Naive thymus-derived CD8-positive, alpha-beta T cell (primary cell): ENCODE results near the gene CARNS1. TPM values are rescaled to one million over a fixed set of nuclear protein-coding genes. Genes with fewer than 3 reads are reported as not detected.

ENCODE experiments used
- ATAC-seq, 2 donors: fragments of 150-1000 bp; cut with Tn5 transposase in 1 of 2; sonication (Bioruptor Pico), chemical (Tn5 transposase) in 1 of 2; 1 replicate in 1 of 2; 2 replicates in 1 of 2; pipeline ENCODE4 v1.10.0; 2021; ENCODE audit warnings: mild to moderate bottlenecking in 2 of 2, moderate library complexity in 2 of 2
- POLR2A ChIA-PET: fragments of 350-600 bp; sonication (Branson Sonifier 250); formaldehyde crosslinking; loops from one replicate; lab custom pipeline; 2021; ENCODE audit warnings: antibody characterized with exemption; lab: Charles Lee
- DNase-seq, 10 donors: peaks; one replicate each; pipeline versions ENCODE4 v3.0.0 to v3.0.0-alpha.2; 2020 to 2022
- H3K27ac Mint-ChIP-seq, 10 donors: one replicate each; pipeline ENCODE4 v1.8.0; 2020 to 2022; ENCODE audit warnings: mild to moderate bottlenecking in 10 of 10, mixed read lengths in 10 of 10, moderate library complexity in 4 of 10, inconsistent platforms in 1 of 10
- H3K27me3 Mint-ChIP-seq, 5 donors: one replicate each; pipeline ENCODE4 v1.8.0; 2021 to 2022; ENCODE audit warnings: mixed read lengths in 5 of 5
- H3K36me3 Mint-ChIP-seq, 3 donors: one replicate each; pipeline ENCODE4 v1.8.0; 2020 to 2022; ENCODE audit warnings: mixed read lengths in 3 of 3, mild to moderate bottlenecking in 2 of 3, inconsistent platforms in 1 of 3
- H3K4me1 Mint-ChIP-seq, 4 donors: one replicate each; pipeline ENCODE4 v1.8.0; 2021 to 2022; ENCODE audit warnings: mixed read lengths in 4 of 4
- H3K4me3 Mint-ChIP-seq, 10 donors: one replicate each; pipeline ENCODE4 v1.8.0; 2020 to 2022; ENCODE audit warnings: mild to moderate bottlenecking in 10 of 10, mixed read lengths in 10 of 10, moderate library complexity in 6 of 10, inconsistent platforms in 1 of 10
- H3K9me3 Mint-ChIP-seq, 9 donors: one replicate each; pipeline ENCODE4 v1.8.0; 2020 to 2022; ENCODE audit warnings: mixed read lengths in 9 of 9, mild to moderate bottlenecking in 3 of 9, inconsistent platforms in 1 of 9, moderate library complexity in 1 of 9
- polyA plus RNA-seq, 3 donors: library from polyadenylated mRNA; unstranded; fragments of 300-500 nt; fragmentation: Illumina TruSeq; gene quantifications; one replicate each; pipeline ENCODE4 v1.2.3, GENCODE V29; 2021
- total RNA-seq, 8 experiments: library from RNA in 2 of 8; stranded (reverse) in 2 of 8; gene quantifications; one replicate each; pipeline ENCODE4 v1.2.3 and lab custom pipeline; 2021 to 2026

CARNS1 gene
- total and polyA plus RNA-seq, 5 experiments from 2014 or later = 2.2 to 21.2 (median 3.7) TPM

DNA sequence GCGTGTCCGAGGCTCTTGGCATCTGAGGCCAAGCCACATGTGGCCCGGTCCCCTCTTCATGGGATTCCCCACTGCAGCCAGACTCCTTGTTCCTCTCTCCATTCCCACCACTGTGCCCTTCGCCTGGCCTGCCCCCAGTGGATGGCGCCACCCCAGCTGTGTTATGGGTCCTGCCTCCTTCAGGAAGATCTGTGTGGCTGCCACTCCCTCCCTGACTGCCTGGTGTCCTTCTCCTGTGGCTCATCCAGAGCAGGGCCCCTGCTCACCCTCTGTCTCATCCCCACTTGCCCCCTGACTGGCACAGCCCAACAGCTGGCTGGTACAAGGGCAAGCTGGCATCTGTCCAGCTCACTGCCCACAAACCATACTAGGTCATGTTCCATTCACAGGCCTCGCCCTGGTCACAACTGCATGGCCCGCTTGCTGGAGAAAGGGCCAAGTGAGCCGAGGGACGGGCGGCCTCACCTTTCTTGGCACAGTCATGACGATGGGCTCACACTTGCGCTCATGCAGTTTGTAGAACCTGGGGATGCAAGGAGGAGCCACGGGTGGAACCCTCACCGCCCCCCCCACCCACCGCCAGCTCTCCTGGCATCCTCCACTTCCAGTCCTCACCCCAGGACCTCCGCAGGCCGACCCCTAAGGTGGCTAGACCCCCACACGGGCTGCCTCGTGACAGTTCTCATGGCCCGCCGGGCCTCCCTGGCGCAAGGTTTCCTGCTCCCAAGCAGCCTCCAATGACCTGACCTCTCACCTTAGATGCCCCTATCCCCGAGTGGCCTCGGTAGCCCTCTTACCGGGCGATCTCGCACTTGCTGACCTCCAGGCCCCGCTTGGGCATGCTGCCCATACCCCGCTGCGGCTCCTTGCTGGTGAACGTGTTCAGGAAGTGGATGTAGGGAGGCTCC is 24.1 kb downstream of the CARNS1 start:
- POLR2A ChIA-PET = interaction anchor here (0.9 to 31.8 kb wide), 8 partner anchors 17 to 136 kb away, joined by 3 to 2390 read pairs (median 79); partner anchors contain the start of genes AIP, CABP4, CARNS1 and CDK2AP2
- Mint-ChIP-seq H3K4me1 (peaks cover 31 to 79% (median 68%) of the 10 kb centered on the region in 4 donors), H3K36me3 (peaks cover 0 to 18% (median 4%) of the 10 kb centered on the region in 3 donors), H3K9me3 (no peaks in the 10 kb centered on the region), H3K4me3 (peak overlapping the region; percentile 82 to 100 (median 96)), H3K27me3 (no peaks in the 10 kb centered on the region), H3K27ac (peak overlapping the region; percentile 91 to 97 (median 94))
- ATAC-seq = no peak
- peak in 4 of 10 donors; percentile 22 to 35 (median 27) for DNase-seq

DNA sequence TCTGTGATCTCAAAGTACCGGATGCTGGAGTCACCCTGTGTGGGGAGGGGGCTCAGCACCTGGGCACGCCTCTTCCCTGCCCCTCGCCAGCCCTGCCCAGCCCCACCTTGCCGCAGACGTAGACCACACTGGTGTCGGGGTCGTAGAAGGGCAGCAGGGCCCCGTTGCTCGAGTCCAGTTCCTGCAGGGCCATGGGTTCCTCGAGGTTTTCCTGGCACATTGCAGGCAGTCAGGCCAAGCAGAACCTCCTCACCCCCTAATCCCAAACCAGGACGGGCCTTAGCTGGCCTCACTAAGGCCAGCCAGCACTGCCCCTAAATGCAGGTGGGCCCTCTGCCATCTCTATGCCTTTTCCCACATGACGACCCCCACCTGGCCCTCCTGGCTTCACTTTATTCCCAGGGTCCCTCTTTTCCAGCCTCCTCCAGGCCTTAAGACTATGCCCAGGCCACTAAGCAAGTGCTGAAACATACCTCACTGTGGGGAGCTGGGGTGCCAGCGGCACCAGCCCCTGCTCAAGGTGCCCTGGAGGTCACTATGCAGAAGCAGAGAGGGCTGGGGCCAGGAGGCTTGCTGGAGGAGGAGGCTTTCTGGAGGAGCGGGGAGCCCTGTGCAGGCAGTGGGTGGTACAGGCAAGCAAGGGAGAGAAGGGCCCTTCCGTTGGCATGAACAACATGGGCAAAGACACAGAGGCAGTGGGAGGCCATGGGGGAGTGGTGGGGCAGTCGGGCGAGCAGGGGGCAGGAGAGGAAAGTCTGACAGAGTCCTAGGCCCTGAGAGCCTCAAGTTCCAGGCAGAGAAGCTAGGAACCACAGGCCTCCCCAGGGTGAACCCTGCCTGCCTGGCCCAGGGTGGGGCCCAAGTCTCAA is 25.0 kb downstream of the CARNS1 start:
- peaks cover 0 to 10% (median 4%) of the 10 kb centered on the region in 3 donors for H3K36me3 Mint-ChIP-seq
- peak overlapping the region; percentile 91 to 97 (median 94) for H3K27ac Mint-ChIP-seq
- POLR2A ChIA-PET = interaction anchor here (0.9 to 31.8 kb wide), 8 partner anchors 8 to 90 kb away, joined by 3 to 2390 read pairs (median 10); partner anchors contain the start of genes AIP, CABP4, CARNS1 and CORO1B
- no peaks in the 10 kb centered on the region for H3K27me3 Mint-ChIP-seq
- ATAC-seq = no peak
- H3K4me1 Mint-ChIP-seq = peaks cover 35 to 81% (median 70%) of the 10 kb centered on the region in 4 donors
- peak overlapping the region; percentile 79 to 100 (median 96) for H3K4me3 Mint-ChIP-seq
- H3K9me3 Mint-ChIP-seq = no peaks in the 10 kb centered on the region
- DNase-seq = peak in 3 of 10 donors; percentile 21 to 32 (median 27)

DNA sequence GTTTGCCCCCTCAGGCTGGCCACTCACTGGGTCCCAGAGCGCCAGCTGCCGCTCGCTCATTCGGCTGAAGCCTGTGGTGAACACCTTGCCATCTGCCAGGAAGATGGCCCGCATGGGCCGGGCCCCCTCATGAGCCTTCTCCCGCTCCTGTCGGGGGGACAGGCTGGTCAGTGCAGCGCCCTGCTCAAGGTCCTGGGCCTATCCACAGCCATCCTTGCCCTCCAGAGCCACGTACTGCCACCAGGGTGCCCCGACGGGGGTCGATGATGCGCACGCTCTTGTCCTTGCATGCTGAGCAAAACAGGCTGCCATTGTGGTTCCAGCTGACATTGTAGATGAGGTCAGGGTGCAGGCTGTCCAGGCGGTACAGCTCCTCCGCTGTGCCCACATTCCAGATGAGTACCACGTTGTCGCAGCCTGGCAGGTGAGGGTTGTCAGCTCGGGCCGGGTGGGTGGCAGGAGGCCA is 25.7 kb downstream of the CARNS1 start:
- Mint-ChIP-seq H3K27ac (peak overlapping the region; percentile 74 to 97 (median 94)), H3K4me1 (peaks cover 39 to 81% (median 73%) of the 10 kb centered on the region in 4 donors), H3K36me3 (peaks cover 0 to 9% (median 4%) of the 10 kb centered on the region in 3 donors), H3K4me3 (peak overlapping the region in 9 of 10 donors; percentile 16 to 96 (median 49)), H3K27me3 (no peaks in the 10 kb centered on the region), H3K9me3 (no peaks in the 10 kb centered on the region)
- POLR2A ChIA-PET = interaction anchor here (0.9 to 31.8 kb wide), 8 partner anchors 9 to 91 kb away, joined by 3 to 2390 read pairs (median 10); partner anchors contain the start of genes AIP, CABP4, CARNS1 and CORO1B
- peak in 2 of 10 donors; percentile 37 to 42 for DNase-seq
- ATAC-seq = no peak

DNA sequence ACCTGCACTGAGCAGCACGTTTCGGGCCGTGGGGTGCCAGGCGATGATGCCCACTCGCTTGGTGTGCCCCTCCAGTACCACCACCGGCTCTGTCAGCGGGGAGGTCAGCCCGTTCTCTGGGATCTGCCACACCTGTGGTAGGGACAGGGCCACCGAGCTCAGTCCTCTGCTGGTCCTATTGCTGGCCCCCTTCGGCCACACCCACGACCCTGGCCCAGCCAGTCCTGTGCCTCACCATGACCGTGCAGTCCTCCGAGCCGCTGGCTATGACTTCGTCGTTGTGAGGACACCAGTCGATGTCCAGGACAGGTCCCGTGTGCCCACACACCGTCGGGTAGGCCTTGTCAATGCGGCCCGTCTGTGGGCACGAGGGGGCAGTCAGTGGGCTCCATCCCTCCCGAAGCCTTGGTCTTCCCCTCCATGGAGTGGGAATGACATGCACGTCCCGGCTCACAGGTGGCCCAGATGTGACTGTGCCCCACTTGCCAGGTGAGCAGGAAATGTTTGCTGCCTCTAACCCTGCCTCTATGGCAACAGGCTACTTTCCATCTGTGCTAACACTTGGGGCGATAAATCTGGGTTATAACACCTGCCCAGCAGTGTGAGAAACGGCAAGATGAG is 26.4 kb downstream of the CARNS1 start:
- Mint-ChIP-seq H3K27me3 (no peaks in the 10 kb centered on the region), H3K36me3 (peaks cover 0 to 3% (median 0%) of the 10 kb centered on the region in 3 donors), H3K27ac (peak overlapping the region; percentile 90 to 97 (median 92)), H3K9me3 (no peaks in the 10 kb centered on the region), H3K4me3 (peak overlapping the region; percentile 50 to 96 (median 68)), H3K4me1 (peaks cover 38 to 81% (median 74%) of the 10 kb centered on the region in 4 donors)
- POLR2A ChIA-PET = interaction anchor here (0.9 to 31.8 kb wide), 8 partner anchors 10 to 92 kb away, joined by 3 to 2390 read pairs (median 10); partner anchors contain the start of genes AIP, CABP4, CARNS1 and CORO1B
- peak; percentile 5 to 38 for ATAC-seq
- DNase-seq = peak in 2 of 10 donors; percentile 57 to 63

DNA sequence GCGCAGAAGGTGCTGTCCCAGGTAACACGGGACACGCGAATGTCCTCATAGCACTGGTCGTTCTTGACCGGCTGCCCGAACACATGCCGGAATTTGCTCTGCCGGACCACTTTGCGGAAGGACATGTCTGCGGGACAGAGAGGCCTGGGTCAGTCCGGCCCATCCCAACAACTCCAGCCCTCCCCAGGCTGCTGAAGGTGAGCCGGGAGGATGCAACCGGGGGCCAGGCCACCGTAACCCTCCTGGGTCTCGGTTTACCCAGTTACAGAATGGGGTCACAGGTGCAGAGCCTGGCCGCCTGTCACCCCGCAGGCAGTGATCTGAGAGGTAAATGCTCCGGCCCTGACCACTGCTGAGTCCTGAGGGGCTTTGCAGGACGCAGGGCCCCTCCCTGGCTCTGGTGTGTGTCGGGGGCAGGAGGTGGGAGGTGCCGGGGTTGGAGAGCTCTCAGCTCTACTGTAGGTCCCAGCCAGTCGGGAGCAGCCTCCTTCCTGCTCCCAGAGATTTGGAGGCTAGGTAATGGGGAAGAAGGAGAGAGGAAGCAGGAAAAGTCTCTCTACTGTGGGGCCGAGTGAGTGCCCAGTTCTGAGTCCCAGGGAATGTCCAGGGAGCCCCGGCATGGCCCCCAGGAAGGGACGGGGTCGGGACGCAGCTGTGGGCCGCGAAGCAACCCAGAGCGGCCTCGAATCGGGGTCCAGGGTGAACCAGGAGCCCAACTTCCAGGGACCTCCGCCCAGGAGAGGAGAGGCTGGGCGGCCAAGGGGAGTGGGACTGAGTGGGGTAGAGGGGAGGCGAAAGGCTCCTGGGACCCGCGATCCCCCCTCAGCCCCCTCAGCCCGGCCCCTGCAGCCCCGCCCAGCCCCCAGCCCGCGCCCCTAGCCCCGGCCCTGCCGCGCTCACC is 27.3 kb downstream of the CARNS1 start:
- Mint-ChIP-seq H3K36me3 (no peaks in the 10 kb centered on the region), H3K27ac (peak overlapping the region; percentile 89 to 97 (median 92)), H3K9me3 (no peaks in the 10 kb centered on the region), H3K4me3 (peak overlapping the region; percentile 59 to 83 (median 74)), H3K27me3 (no peaks in the 10 kb centered on the region), H3K4me1 (peaks cover 37 to 85% (median 78%) of the 10 kb centered on the region in 4 donors)
- POLR2A ChIA-PET = interaction anchor here (0.6 to 28.8 kb wide), 13 partner anchors 8 to 51 kb away, joined by 3 to 780 read pairs (median 20); partner anchors contain the start of genes CABP4, CARNS1, PPP1CA and PTPRCAP
- peak in 1 of 2 donors; percentile 0 for ATAC-seq
- peak in 2 of 10 donors; percentile 25 to 30 for DNase-seq

DNA sequence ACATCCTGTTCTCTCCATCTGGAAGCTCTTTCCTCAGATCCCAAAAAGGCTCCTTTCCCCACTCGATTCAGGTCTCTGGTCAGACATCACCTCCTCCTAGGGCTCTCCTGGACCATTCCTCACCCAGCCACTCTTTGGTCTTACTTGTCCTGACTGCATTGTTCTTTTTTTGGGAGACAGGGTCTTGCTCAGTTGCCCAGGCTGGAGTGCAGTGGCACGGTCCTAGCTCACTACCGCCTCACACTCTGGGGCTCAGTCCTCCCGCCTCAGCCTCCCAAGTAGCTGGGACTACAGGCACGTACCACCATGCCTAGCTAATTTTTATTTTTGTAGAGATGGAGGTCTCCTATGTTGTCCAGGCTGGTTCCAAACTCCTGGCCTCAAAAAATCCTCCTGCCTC is 30.0 kb downstream of the CARNS1 start:
- no peaks in the 10 kb centered on the region for H3K36me3 Mint-ChIP-seq
- POLR2A ChIA-PET = interaction anchor here (0.9 to 28.8 kb wide), 12 partner anchors 10 to 102 kb away, joined by 3 to 780 read pairs (median 19); partner anchors contain the start of genes AIP, CABP4, CARNS1 and PPP1CA
- H3K27ac Mint-ChIP-seq = peak overlapping the region; percentile 90 to 97 (median 93)
- DNase-seq = no peak
- no peak for ATAC-seq
- H3K27me3 Mint-ChIP-seq = no peaks in the 10 kb centered on the region
- H3K4me1 Mint-ChIP-seq = peaks cover 30 to 87% (median 78%) of the 10 kb centered on the region in 4 donors
- peak overlapping the region in 9 of 10 donors; percentile 65 to 88 (median 82) for H3K4me3 Mint-ChIP-seq
- H3K9me3 Mint-ChIP-seq = no peaks in the 10 kb centered on the region

DNA sequence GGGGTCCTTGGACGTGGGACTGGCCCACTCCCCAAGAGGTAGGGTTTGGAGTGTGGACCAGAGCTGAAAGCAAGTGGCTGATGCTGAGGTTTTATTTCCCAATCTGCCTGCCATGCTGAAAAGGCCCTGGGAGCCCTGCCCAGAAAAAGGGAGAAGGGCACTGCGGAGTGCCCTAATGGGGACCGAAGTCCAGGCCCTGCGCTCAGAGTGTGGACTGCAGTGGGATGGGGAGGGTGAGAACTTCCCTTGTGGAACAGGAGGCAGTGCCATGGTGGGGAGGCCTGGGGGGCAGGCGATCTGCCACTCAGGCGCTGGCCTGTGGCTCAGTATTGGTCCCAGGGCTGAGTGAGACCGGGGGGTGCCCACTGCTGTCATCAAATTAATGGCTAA is 32.7 kb downstream of the CARNS1 start:
- DNase-seq (no peak), ATAC-seq (no peak)
- POLR2A ChIA-PET = interaction anchor here (0.6 to 28.8 kb wide), 12 partner anchors 8 to 1949 kb away, joined by 3 to 780 read pairs (median 4); partner anchors contain the start of genes MALAT1, PPP1CA, PTPRCAP and RAD9A
- Mint-ChIP-seq H3K27me3 (no peaks in the 10 kb centered on the region), H3K27ac (peak overlapping the region in 7 of 10 donors; percentile 12 to 73 (median 63)), H3K9me3 (no peaks in the 10 kb centered on the region), H3K36me3 (no peaks in the 10 kb centered on the region), H3K4me1 (peaks cover 22 to 74% (median 59%) of the 10 kb centered on the region in 4 donors), H3K4me3 (peak overlapping the region in 1 of 10 donors; percentile 6)

DNA sequence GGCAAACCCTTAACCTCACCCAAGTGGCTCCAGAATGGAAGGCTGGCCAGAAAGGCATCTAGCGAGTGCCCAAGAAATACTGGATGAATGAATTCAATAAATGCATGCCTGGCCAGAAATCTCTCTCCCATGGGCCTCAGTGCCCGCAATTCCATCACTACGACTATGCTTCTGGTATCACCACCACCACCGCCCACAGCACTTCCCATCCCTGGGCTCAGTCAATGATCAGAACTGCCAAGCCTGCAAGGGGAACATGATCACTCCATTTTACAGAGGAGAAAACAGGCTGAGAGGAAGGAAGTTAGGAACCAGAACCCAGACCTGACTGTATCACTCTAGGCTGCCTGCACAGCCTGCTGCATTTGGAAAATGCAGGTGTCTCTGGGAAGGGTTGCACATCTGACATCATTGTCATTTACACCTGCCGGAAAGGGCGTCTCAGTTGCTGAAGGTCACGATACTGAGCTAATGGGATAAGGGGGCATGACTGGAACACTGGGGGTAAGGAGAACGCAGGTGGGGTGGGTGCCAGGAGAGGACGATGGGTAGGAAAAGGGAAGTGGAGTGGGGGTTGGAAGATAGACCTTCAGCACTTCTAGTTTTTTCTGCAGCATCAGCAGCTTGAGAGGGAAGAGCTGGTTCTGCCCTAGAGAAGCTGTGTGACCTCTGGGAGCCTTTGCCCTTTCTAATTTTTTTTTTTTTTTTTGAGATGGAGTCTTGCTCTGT is 33.8 kb downstream of the CARNS1 start:
- ATAC-seq (no peak), DNase-seq (no peak)
- H3K9me3 Mint-ChIP-seq = no peaks in the 10 kb centered on the region
- H3K27me3 Mint-ChIP-seq = no peaks in the 10 kb centered on the region
- POLR2A ChIA-PET = interaction anchor here (0.6 to 28.8 kb wide), 11 partner anchors 13 to 105 kb away, joined by 3 to 780 read pairs (median 5); partner anchors contain the start of genes PPP1CA, PTPRCAP, RPS6KB2 and TMEM134
- peaks cover 22 to 67% (median 52%) of the 10 kb centered on the region in 4 donors for H3K4me1 Mint-ChIP-seq
- peak overlapping the region in 4 of 10 donors; percentile 10 to 26 (median 14) for H3K4me3 Mint-ChIP-seq
- peak overlapping the region in 9 of 10 donors; percentile 31 to 82 (median 69) for H3K27ac Mint-ChIP-seq
- H3K36me3 Mint-ChIP-seq = no peaks in the 10 kb centered on the region

DNA sequence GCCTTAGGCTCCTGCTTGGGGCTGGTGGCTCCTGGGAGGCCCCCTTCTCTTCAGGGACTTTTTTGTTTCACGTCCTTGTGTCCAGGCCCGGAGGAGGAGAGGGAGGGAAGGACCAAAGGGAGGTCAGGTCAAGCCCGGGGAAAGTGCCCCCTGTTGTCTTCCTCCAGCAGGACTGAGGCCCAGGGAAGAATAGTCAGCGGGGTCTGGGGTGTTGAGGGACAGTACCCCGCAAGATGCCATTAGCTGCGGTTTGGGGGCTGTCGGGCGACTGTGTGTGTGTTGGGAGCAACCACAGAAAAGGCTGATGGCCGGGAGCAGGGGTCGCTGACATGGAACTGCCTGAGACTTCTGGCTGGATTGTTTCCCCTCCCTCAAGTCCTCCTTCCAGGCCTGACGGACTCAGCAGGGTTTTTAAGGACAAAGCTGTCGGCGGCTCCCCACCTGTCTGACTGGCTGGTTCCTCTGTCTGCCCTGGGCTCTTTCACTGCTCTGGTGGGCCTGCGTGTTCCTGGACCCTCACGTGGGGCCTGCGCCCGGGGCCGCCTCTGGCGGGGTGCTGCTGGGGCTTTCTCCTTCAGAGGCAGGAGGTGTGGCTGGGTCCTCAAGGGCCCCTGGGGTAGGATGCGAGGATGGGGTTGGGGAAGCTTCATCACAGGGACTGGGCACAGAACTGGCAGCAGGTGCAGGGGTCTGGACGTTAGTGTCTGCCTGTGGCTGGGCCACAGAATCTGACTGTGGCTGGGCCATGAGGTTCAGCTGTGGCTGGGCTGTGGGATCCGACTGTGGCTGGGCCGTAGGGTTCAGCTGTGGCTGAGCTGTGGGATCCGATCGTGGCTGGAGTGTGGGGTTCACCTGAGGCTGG is 35.5 kb downstream of the CARNS1 start:
- Mint-ChIP-seq H3K27me3 (no peaks in the 10 kb centered on the region), H3K4me1 (peaks cover 12 to 52% (median 35%) of the 10 kb centered on the region in 4 donors), H3K4me3 (peak overlapping the region in 1 of 10 donors; percentile 50), H3K36me3 (no peaks in the 10 kb centered on the region), H3K27ac (peak overlapping the region in 4 of 10 donors; percentile 48 to 80 (median 62)), H3K9me3 (no peaks in the 10 kb centered on the region)
- POLR2A ChIA-PET = interaction anchor here (0.6 to 28.8 kb wide), 8 partner anchors 8 to 49 kb away, joined by 3 to 780 read pairs (median 4); partner anchors contain the start of genes CORO1B, PPP1CA, PTPRCAP and RPS6KB2
- DNase-seq (no peak), ATAC-seq (no peak)
